AG04450 (cell line): ENCODE results near the gene HDAC5. TPM values are rescaled to one million over a fixed set of nuclear protein-coding genes. Genes with fewer than 3 reads are reported as not detected.
"Not testable (repeated sequence)": the region's sequence is repeated elsewhere in the genome, so short reads cannot be mapped to it uniquely, and the experiment has no call there.

Experiments used
- CTCF ChIA-PET: fragments of 300-600, 350-600 bp; formaldehyde crosslinking; extraction: SDS; loops from one replicate; lab custom pipeline; 2022; ENCODE audit warnings: antibody characterized with exemption, inconsistent platforms; lab: Charles Lee
- POLR2A ChIA-PET: fragments of 350-600 bp; formaldehyde crosslinking; extraction: SDS; loops from one replicate; lab custom pipeline; 2021; ENCODE audit warnings: antibody characterized with exemption, inconsistent platforms; lab: Yijun Ruan, JAX
- DNase-seq: peaks from one replicate; pipeline ENCODE4 v3.0.0-alpha.2; 2011; ENCODE audit warnings: low read depth, low spot score
- H3K27ac ChIP-seq: one replicate; pipeline ENCODE4 v1.5.1; 2012; ENCODE audit warnings: low read depth, low read length, control low read depth
- H3K27me3 ChIP-seq: one replicate; pipeline ENCODE4 v1.6.0; 2012; ENCODE audit warnings: low read length; ENCODE audit not compliant: control insufficient read depth, insufficient read depth
- H3K4me3 ChIP-seq: 2 replicates; pipeline ENCODE4 v1.5.1; 2011; ENCODE audit warnings: mild to moderate bottlenecking, low read depth, low read length, control low read depth
- H3K9me3 ChIP-seq: 2 replicates; pipeline ENCODE4 v1.5.1; 2012; ENCODE audit warnings: low read length; ENCODE audit not compliant: control insufficient read depth, insufficient read depth
- CTCF ChIP-seq: IDR thresholded peaks from 2 replicates; pipeline ENCODE4 v1.5.1; 2011; ENCODE audit warnings: low read depth, low read length, control low read depth, inconsistent platforms
- polyA plus RNA-seq: library from polyadenylated mRNA; depleted of rRNA; stranded (reverse); fragments of >200 nt; gene quantifications from 2 replicates; pipeline ENCODE4 v1.2.3, GENCODE V29; 2011

Gene HDAC5
- polyA plus RNA-seq, 1 experiment, result 21.3 TPM

- ChIA-PET POLR2A (no interaction called here), CTCF (interaction anchor here (0.8 kb wide), 1 partner anchor 18 kb away, joined by 4 read pairs; no protein-coding TSS in a partner anchor)
- no peak overlapping the region for H3K4me3 ChIP-seq
- no peak for TF ChIP-seq CTCF
- H3K27ac ChIP-seq, result no peak overlapping the region
- no peaks in the 10 kb centered on the region for H3K27me3 ChIP-seq
- no peaks in the 10 kb centered on the region for H3K9me3 ChIP-seq
- DNase-seq, result no peak
These were observed 64.1 kb downstream of the HDAC5 start for GRCh38 chr17:44059101-44059892.

- TF ChIP-seq CTCF, result no peak
- POLR2A ChIA-PET, result no interaction called here
- Histone ChIP-seq H3K27ac (no peak overlapping the region), H3K27me3 (no peaks in the 10 kb centered on the region), H3K9me3 (no peaks in the 10 kb centered on the region), H3K4me3 (no peak overlapping the region)
- no peak for DNase-seq
- CTCF ChIA-PET, result interaction anchor here (0.6 kb wide), 1 partner anchor 287 kb away, joined by 3 read pairs; no protein-coding TSS in a partner anchor
These were observed 70.1 kb downstream of the HDAC5 start for GRCh38 chr17:44053125-44053872.

GRCh38 chr17:44049294-44050060 is 74.0 kb downstream of the HDAC5 start:
- no peak for TF ChIP-seq CTCF
- no peak overlapping the region for H3K27ac ChIP-seq
- no peaks in the 10 kb centered on the region for H3K9me3 ChIP-seq
- DNase-seq, result no peak
- CTCF ChIA-PET, result interaction anchor here (0.6 to 1.5 kb wide), 3 partner anchors 9 to 79 kb away, joined by 3 to 7 read pairs (median 4); no protein-coding TSS in a partner anchor
- POLR2A ChIA-PET, result no interaction called here
- H3K4me3 ChIP-seq, result no peak overlapping the region
- no peaks in the 10 kb centered on the region for H3K27me3 ChIP-seq

GRCh38 chr17:44046893-44047292 is 76.5 kb downstream of the HDAC5 start:
- CTCF ChIA-PET, result interaction anchor here (0.7 to 0.9 kb wide), 2 partner anchors 9 to 182 kb away, joined by 3 read pairs; no protein-coding TSS in a partner anchor
- H3K4me3 ChIP-seq, DNase-seq, H3K9me3 ChIP-seq, H3K27ac ChIP-seq, H3K27me3 ChIP-seq, POLR2A ChIA-PET: not testable (repeated sequence)

- Histone ChIP-seq H3K27ac (no peak overlapping the region), H3K27me3 (no peaks in the 10 kb centered on the region), H3K9me3 (no peaks in the 10 kb centered on the region), H3K4me3 (no peak overlapping the region)
- CTCF ChIA-PET, result no interaction called here
- TF ChIP-seq CTCF, result no peak
- DNase-seq, result no peak
- POLR2A ChIA-PET, result interaction anchor here (0.7 kb wide), 1 partner anchor 1397 kb away, joined by 3 read pairs; no protein-coding TSS in a partner anchor
These were observed 78.0 kb downstream of the HDAC5 start for GRCh38 chr17:44045486-44045885.
